ENCODE results near the gene GCGR.

Gene GCGR

GRCh38 chr17:81846743-81847689, 43.1 kb downstream of the GCGR start:
- DNase-seq (ENCODE audit: low spot score), result no peak

DNA sequence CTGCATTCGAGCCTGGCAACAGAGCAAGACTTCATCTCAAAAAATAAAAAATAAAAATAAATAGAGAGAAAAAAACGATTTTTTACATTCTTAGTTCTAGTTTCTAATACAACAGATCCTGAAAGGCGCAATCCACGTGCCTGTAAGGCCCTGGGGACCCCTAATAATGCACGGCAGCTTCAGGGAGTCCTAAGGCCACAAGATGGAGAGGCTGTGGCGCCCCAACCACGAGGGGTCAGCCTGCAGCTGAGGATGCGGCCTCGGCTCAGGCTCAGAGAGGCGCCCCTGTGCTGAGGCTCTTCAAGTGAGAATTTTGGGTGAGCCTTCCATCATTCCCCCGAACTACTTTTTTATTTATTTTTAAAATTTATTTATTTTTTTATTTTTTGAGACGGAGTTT, 45.5 kb downstream of the GCGR start:
- DNase-seq (ENCODE audit: low spot score), result no peak

DNA sequence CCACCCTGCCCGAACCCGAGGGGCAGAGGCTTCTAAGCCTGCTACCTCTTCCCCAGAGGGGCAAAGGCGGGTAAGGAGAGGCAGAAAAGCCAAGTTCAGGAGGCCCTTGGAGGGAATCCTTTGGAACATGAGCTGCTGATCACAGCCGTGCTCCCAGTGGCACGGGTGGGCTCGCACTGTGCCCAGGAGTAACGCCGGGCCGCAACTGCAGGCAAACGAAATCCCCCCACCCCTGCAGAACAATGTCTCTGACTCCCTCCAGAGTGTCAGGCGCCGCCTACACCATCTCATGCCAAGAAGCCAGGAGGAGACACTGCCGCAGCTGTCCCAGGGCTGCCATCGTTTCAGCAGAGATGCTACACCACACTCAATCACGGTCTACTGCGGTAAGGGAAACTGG, 47.5 kb downstream of the GCGR start:
- no peak for DNase-seq (ENCODE audit: low spot score)

- no peak for DNase-seq (ENCODE audit: low spot score)
These were observed 48.3 kb downstream of the GCGR start for GRCh38 chr17:81852237-81852636.

GRCh38 chr17:81854974-81855774, 51.2 kb downstream of the GCGR start:
- DNase-seq (ENCODE audit: low spot score), result no peak

- DNase-seq (ENCODE audit: low spot score), result no peak
These were observed 54.4 kb downstream of the GCGR start for GRCh38 chr17:81858170-81858966.

- no peak for DNase-seq (ENCODE audit: low spot score)
These were observed 55.3 kb downstream of the GCGR start for GRCh38 chr17:81858967-81859905.

GRCh38 chr17:81859906-81860755, 56.2 kb downstream of the GCGR start, which contains the start of gene P4HB:
Gene P4HB, minus strand, starts transcription at chr17:81860535. Its CDS starts 64 bp downstream, at chr17:81860471.
- no peak for DNase-seq (ENCODE audit: low spot score)

DNA sequence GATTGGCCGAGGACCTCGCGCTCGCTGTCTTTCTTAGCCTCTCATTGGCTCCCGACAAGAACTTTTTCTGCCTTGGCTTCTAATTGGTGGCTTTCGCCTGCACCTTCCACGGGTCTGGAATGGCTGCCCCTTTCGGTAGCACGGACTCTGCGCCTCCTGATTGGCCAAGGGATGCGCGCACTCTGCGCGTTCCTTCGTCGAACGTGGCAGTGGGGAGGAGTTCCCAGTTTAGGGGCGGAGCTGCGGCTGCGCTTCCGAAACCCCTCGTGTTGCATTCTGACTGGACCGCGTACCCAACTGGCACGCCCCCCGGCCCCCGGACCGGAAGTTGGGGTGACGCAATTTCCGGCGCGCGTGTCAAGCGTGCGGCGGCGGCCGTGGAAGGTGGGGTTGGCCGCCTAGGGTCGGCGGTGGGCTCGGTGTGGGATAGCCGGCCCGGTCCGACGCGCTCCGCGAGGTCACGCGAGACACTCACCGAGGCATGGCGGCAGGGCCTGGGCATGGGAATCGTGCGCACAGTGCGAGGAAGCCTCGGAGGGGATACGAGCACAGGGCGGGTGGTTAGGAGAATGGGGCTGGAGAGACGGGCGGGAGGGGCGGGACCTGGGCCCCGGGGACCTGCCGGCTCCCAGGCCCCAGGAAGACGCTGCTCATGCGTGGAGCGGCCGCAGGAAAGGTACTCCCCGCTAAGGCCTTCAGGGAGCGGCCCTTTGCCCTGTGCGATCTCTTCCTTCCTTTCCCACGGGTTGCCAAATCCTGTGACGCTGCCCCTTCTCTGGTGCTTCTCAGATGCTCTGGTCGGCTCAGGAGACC, 57.0 kb downstream of the GCGR start:
- DNase-seq (ENCODE audit: low spot score), result peak; percentile 99

- no peak for DNase-seq (ENCODE audit: low spot score)
These were observed 59.2 kb downstream of the GCGR start for GRCh38 chr17:81863123-81863675.

Data from AG08395 (cell line).